HG03558 (cell line): ENCODE data around the gene CCDC152.

Experiments
- ATAC-seq: cut with Tn5 transposase; IDR thresholded peaks from one replicate; pipeline ENCODE4 v1.9.1; 2021; ENCODE audit warnings: moderate number of reproducible peaks; ENCODE audit not compliant: unreplicated experiment; ENCODE audit errors: extremely low read depth

Gene CCDC152

DNA sequence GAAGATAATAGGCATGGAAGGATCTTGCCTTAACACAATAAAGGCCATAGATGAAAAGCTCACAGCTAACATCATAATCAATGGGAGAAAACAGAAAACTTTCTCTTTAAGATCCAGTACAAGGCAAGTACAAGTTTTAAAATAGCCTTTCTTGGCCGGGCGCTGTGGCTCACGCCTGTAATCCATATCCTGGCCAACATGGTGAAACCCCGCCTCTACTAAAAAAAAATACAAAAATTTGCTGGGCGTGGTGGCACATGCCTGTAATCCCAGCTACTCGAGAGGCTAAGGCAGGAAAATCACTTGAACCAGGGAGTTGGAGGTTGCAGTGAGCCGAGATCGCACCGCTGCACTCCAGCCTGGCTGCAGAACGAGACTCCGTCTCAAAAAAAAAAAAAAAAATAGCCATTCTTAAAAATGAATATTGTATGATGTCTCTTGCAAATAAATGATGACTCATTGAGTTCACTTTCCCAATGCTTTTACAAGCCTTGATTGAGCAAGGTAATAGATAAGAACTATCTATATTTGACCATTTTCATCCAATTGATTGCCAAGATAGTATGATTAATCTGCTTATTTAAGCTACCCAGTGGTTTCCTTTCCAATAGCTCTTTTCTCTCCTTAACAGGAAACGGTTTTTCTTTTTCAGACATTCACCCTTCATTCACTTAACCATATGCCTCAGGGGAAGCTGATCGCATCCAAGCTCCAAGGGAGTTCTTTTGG, 15.8 kb downstream of the CCDC152 start:
- no peak for ATAC-seq

DNA sequence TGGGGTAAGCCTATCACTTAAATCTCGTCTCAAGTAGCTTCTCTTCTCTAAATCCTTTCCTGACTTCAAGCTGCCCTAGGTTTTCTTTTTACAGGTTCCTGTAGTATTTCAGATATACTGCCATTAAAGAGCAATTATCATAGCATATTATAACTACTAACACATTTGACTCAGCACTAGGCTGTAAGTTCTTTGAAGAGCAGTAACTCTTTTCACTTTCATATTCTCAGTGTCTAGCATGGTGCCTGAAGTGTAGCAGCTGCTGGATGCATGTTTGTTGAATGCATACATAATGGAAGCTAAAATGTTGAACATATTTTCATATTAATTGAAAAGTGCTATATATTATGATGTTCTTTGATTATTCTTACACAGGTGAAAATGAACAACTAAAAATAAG, 22.5 kb downstream of the CCDC152 start:
- ATAC-seq: no peak

DNA sequence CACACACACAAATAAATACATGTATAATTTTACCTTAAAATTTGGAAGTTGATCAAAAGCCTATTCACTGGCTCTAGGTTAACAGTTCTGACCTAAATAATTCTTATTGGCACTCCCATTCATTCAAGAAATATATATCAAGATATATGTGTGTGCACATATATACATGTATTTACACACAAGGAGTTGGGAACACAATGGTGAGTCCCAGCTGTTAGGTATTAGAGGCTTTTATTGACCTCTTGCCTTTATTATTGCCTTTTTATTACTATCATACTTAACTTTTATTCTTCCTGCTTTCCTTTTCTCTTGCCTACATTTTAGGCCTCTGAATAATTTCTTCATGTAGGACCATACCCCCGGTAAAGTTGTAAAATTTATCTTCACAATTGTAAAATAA, 25.0 kb downstream of the CCDC152 start:
- no peak for ATAC-seq

DNA sequence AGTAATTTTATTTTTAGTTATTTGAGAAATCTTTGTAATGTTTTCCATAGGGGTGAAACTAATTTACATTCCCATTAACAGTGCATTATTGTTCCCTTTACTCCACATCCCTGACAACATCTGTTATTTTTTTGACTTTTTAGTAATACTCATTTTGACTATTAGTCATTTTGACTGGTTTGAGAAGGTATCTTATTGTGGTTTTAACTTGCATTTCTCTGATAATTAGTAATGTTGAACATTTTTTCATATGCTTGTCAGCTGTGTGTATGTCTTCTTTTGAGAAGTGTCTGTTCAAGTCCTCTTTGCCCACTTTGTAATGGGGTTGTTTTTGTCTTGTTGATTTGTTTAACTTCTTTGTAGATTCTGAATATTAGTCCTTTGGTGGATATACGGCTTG, 27.5 kb downstream of the CCDC152 start:
- no peak for ATAC-seq

DNA sequence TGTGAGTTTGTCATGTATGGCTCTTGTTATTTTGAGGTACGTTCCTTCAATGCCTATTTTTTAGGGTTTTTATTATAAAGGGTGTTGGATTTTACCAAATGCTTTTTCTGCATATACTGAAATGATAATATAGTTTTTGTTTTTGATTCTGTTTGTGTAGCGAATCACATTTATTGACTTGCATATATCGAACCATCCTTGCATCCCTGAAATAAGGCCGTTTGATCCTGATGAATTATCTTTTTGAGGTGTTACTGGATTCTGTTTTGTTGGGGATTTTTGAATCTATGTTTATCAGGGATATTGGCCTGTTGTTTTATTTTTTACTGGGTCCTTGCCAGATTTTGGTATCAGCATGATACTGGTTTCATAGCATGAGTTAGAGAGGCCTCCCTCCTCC, 29.1 kb downstream of the CCDC152 start:
- ATAC-seq: no peak

DNA sequence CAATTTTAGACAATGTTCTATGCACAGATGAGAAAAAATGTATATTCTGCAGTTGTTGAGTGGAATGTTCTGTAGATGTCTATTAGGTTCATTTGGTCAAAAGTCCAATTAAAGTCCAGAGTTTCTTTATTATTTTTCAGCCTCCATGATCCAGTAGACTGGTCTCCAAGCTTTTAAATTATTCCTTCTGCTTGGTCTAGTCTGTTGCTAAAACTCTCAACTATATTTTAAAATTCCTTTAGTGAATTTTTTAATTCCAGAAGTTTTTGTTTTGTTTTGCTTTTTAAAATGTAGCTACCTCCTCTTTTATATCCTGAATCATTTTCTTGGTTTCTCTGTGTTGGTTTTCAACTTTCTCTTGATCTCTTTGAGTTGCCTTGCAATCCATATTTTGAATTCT, 30.5 kb downstream of the CCDC152 start:
- no peak for ATAC-seq

DNA sequence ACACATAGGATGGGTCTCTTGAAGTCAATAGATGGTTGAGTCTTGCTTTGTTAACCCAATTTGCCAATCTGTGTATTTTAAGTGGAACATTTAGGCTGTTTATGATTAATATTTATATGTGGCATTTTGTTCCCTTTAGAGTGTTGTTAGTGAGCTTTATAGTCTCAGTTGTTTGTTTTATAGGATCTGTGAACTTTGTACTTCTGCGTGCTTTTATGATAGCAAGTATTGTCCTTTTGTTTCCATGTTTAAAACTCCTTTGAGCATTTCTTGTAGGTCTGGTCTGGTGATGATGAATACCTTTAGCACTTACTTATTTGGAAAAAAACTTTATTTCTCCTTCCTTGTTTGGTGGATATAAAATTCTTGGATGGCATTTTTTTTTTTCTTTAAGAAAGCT, 31.2 kb downstream of the CCDC152 start:
- ATAC-seq: no peak

DNA sequence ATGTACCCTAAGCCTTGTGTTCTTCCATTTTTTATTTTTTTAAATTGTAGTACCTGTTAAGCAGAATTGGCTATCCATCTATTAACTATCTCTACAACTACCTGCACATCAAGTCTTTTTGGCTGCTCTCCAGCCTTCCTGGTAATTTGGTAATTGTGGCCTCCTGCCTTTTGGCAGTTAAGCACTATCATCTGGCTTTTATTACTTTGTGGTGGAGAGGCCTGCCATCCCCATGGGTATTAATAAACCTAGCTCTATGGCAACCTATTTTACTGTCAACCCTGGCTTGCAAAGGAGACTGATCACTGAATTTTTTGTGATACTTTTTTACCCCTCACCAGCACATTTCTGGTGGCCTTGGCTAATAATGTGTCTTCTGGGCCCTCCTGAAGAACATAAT, 34.5 kb downstream of the CCDC152 start:
- no peak for ATAC-seq

DNA sequence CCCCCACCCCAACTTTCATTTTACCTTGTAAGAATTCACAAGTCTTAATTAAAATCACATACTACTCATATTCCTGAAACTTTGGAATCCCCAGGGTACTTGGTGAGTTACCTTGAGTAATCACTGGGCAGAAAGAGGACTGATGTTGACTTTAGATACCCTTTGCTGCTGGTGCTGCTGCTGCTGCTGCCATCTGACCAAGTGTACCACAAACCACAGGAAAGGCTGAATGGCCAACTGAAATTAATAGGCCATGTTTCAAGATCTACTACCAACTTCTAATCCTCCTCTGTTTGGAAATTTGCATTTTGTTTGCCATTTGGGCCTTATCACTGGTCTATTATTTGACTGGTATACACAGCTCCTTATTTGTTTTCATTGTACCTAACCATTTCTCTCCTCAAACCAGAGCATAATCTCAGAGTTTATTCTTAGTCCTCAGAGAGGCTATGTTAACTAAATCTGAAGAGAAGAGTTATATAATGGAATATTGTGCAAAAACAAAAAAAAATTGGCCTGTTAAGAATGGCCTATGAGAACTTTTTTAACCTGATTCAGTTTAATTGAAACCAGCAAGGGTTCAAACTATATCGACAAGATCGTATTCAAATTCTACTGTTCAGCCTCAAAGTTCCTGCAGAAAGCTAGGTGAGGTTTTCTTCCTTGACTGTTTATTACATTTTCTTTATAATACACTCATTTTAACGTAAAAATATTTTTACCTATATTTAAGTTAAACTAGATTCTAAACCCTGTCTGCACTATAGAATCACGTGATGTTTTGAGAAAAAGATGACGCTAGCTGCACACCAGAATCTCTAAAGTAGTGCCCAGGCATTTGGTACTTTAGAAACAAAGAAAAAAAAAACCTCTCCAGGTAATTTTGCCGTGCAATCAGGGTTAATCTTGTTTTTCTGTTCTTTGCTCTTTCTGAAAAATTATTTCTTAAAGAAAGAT, 41.9 kb downstream of the CCDC152 start:
- ATAC-seq: no peak

DNA sequence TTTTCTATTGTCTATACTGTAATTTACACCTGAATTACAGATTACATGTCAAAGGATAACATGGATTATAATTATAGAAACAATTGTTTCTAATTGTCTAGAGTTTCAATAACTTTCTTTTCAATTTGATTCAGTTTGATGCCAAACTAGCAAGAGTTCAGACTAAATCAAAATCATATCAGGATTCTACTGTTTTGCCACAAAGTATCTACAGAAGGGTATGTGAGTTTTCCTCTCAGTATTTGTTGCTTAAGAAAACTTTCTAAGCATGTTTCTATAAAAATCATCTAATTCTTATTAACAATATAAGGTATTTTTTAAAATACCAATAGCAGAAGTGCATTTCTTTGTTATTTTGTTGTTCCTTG, 42.6 kb downstream of the CCDC152 start:
- ATAC-seq: no peak

DNA sequence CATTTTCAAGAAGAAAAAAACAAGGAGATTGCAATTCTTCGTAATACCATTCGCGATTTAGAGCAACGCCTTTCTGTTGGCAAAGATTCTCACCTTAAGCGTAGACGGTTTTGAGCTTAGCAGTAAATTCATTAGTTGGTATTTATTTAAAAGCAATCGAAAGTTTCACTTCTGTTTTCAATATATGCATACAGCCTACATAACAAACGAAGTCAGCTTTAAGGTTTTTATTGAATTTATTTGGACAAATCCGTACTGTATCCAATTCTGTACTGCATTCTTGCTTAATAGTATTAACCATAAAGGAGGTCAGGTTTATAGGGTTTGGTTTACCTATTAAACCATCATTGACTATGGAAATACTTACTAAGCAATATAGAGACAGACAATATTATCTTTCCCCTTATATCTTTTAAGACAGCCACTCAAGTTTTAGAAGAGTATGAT, 43.1 kb downstream of the CCDC152 start:
- no peak for ATAC-seq

DNA sequence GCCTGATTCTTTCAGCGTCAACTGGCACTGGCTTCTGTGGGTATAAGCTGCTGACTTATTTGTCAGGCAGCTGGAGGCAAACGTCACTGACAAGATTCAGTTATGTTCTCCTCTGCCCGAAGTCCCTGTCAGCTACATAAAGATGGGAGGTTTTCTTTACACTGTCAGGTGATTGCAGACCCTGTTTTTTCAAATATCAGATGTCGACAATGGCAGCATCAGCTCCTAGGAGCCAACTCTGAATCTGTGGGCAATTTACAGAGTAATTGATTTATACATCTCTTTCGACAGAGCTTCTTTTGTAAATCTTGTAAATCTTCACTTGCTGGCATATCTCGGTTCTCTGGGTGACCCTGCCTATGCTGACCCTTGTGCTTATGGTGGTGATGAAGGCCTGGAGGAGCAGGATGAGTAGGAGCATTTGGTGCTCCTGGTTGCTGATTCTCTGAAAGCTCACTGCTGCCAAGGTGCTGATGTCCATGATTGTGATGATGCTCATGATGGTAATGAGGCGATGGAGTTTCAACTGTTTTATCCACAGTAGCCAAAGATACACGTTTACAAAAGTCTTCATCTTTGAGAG, 44.2 kb downstream of the CCDC152 start:
- ATAC-seq: no peak

DNA sequence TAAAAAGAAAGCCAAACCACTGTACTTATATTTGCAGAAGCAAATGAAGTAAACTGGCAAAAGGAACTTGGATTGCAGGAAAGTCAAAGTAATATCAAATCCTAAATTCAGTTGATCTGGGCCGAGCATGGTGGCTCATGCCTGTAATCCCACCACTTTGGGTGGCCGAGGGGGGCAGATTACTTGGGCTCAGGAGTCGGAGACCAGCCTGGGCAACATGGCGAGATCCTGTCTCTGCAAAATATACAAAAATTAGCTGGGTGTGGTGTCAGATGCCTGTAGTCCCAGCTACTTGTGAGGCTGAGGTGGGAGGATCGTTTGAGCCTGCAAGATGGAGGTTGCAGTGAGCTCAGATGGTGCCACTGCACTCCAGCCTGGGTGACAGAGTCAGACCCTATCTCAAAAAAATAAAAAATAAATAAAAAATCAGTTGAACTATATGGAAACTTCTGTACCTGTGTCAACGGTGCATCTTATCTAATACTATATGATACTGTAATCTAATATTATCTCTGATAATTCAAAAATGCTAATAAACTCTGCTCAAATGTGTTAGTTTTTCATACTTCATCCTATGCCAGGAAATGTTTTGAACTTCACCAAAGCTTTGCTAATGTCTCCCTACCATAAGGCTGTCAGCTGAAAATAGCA, 45.0 kb downstream of the CCDC152 start:
- ATAC-seq: no peak

DNA sequence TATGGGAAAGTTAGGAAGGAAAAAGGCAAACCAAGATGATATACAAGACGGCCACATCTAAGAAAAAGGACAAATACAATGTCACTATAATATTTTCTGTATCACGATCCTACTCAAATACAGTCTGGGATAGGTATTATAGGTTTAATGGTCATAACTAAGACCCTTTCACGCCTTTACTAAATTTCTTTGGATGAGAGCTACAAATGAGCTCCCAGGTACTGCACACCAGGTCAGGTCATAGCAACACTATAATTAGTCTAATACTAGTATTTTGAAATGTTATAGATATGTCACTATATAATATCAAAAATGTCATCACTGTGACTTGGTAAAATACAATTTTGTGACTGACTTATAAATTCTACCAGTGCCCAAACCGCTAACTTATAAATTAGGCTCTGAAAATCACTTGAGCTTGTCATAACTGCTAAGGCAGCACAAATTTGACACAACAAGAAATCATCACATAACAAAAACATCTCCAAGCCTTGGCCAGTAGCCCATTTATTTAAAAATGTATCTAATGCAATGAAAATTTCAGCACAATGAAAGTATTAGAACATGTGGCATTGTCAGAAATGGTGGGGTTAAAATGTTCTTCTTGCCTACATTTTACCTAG, 48.2 kb downstream of the CCDC152 start:
- ATAC-seq: no peak

DNA sequence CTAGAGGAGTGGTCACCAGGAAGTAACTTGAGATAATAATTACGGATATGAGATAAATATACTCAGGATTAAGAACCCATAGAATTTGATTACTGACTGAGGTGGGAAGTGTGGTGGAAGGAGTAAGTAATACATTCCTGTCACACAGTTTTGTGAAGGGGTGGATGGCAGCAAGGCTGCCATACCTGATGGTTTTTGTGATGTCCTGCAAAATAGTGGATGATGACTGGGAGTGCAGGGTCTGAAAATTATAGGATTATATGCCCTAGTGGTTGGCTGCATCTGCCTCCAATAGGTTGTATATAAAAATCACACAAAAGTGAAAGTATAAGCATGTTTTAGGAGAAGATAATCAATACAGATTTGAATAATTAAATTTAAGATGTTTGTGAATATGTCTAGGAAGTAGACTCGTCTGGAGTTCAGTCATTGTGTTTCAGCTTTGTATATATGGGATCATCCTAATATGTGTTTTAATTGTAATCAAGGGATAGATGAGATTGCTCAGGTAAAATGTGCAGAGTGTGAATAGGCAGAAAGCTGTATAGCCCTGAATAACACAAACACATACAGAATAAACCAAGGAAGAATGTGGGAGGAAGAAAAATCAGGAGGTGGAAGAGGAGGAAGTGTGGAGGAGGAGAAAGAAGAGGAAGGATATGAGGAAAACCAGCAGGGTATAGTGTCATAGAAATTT, 49.5 kb downstream of the CCDC152 start:
- no peak for ATAC-seq

DNA sequence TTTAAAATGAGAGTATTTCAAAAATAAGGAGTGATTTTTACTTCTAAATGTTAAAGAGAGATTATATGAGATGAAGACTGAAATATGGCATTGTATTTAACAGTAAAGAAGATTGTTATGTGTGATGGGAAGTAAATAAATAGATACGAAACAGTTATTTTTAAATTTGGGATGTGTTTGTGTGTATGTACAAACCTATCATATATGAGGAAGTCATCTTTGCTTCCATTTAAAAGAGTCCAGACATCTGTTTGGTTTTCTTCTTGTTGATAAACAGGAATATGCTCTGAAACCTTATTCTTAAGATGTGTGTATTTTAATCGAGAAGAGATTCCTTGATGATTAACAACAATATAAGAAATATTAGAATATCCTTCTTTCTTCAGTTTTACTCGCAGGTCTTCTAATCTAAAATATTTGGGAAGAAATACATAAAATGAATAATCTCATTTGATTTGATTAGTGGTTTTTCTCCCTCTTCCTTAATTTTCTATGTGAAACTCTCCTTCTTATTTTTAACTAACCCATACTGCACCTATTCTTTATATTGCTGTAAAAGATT, 50.2 kb downstream of the CCDC152 start:
- no peak for ATAC-seq

DNA sequence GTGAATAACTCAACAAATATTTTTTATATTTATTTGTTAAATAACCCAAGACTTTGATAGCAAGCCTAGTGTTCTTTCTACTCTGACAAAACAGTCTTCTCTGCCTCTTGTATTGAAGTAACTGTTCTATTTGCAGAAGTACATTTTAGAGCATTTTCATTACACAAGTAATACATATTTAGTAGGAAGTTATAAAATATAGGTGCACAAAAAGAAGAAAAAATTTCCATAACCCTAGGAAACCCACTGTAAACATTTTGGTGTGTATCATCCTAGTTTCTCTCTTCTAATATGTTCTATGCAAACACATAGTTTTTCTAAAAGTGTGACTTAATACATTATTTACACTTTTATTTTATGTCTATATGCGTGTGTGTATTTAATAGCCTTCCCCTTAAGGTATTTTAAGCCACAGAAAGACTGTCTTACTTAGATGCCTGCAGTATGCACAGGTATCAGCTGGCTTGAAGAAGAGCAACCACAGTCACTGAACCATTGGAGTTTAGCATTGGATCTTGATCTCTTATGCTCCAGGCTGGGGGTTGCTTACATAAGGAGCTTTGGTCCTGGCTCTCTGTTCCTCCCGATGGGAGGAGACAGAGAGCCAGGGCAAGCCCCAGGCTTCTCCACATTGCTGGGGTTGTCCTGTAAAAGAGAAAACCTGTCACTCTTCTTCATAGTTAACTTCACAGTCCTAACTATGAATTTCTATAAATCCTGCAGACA, 51.3 kb downstream of the CCDC152 start:
- no peak for ATAC-seq

DNA sequence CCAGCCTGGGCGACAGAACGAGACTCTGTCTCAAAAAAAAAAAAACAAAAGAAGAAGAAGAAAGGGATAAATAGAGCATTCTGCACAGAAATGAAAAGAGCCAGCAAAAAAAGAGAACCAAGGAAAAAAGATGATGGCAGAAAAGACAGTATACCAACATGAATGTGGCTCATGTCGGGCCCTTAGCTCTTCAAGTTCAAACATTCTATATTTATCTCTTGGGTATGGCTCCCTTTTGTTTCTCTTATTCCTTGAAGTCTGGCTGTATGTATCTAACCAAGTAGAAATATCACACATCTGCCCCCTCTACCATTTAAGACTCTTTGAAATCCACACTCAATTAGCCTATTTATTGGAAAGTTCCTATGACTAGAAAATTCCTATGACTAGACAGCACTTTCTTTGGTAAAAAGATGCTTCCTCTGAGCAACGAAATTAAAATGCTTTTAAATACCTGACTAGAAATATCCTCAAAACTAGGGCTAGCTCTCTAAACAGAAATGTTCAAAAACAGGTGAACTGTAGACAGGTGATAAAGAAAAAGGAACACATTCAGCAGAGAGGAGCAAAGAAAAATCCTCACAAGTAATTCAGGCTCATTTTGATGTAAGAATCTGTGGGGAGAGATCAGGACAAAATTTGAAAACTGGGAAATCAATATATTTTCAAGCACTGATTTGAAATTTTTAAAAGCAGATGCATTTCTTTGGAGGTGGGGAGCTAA, 52.4 kb downstream of the CCDC152 start:
- ATAC-seq: no peak
